Stimulated activated CD8-positive, alpha-beta memory T cell treated with anti-CD3 and anti-CD28 coated beads, Interleukin-2, amount 100 ng/mL, for 48 hours (primary cell): ENCODE measurements around the gene CFAP298.
"Not testable (repeated sequence)": the region's sequence is repeated elsewhere in the genome, so short reads cannot be mapped to it uniquely, and the experiment has no call there.

Experiments used
- DNase-seq, 2 donors: peaks; one replicate each; pipeline ENCODE4 v3.0.0-alpha.2; 2020; ENCODE audit warnings: low read depth in 2 of 2

The CFAP298 gene

GRCh38 chr21:32566741-32567389 is 45.3 kb downstream of the CFAP298 start:
- DNase-seq = no peak

GRCh38 chr21:32565856-32566465 is 46.2 kb downstream of the CFAP298 start:
- DNase-seq = no peak

- no peak for DNase-seq
Observed at GRCh38 chr21:32562915-32563314, 49.3 kb downstream of the CFAP298 start.

GRCh38 chr21:32562426-32562825 is 49.8 kb downstream of the CFAP298 start:
- no peak for DNase-seq

GRCh38 chr21:32561476-32561875 is 50.7 kb downstream of the CFAP298 start:
- not testable (repeated sequence) for DNase-seq

- no peak for DNase-seq
Observed at GRCh38 chr21:32560896-32561295, 51.3 kb downstream of the CFAP298 start.

GRCh38 chr21:32559006-32559610 is 53.1 kb downstream of the CFAP298 start:
- no peak for DNase-seq

GRCh38 chr21:32558106-32558505 is 54.1 kb downstream of the CFAP298 start:
- no peak for DNase-seq

- DNase-seq = no peak
Observed at GRCh38 chr21:32554832-32555638, 57.1 kb downstream of the CFAP298 start.

GRCh38 chr21:32549886-32550285 is 62.3 kb downstream of the CFAP298 start:
- DNase-seq = no peak

GRCh38 chr21:32549440-32549839 is 62.7 kb downstream of the CFAP298 start:
- no peak for DNase-seq
